Right lung (tissue), 5 donors: ENCODE results near the gene HFE. TPM values are rescaled to one million over a fixed set of nuclear protein-coding genes. Genes with fewer than 3 reads are reported as not detected.
"Not testable (repeated sequence)": the region's sequence is repeated elsewhere in the genome, so short reads cannot be mapped to it uniquely, and the experiment has no call there.

Experiments
- DNase-seq, 2 donors: peaks; one replicate each; pipeline ENCODE4 v3.0.0-alpha.2; 2013
- polyA plus RNA-seq, 5 donors: library from polyadenylated mRNA; unstranded; fragments of 120-200 nt; gene quantifications; one replicate each; pipeline versions ENCODE4 v1.2.1 to v1.2.3, GENCODE V29; 2013; ENCODE audit warnings: inconsistent platforms in 1 of 5, low replicate concordance in 1 of 5; ENCODE audit not compliant: insufficient read length in 5 of 5, insufficient read depth in 1 of 5

HFE gene
- polyA plus RNA-seq, 5 donors = 7.8 to 14.2 (median 12.5) TPM

DNA sequence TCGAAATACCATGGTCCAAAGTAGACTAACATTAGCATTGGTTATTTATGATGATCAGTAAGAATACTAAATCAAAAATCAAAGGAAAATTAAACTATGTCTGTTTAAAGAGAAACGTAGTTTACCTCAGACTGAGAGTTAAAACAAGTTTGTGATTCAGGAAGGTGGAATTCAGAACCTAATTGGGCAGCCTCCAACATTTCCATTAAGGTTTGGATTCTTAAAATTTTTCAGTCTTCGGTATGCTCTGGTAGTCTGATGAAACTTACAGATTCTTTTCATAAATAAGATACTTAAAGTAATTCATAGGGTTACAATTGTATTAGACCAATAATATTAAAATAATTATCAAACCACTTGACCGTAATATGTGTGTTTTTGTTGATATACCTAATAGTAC, 18.6 kb downstream of the HFE start:
- DNase-seq = no peak

GRCh38 chr6:26107935-26108334, 20.7 kb downstream of the HFE start:
- no peak for DNase-seq

GRCh38 chr6:26109772-26110171, 22.5 kb downstream of the HFE start:
- DNase-seq = no peak

DNA sequence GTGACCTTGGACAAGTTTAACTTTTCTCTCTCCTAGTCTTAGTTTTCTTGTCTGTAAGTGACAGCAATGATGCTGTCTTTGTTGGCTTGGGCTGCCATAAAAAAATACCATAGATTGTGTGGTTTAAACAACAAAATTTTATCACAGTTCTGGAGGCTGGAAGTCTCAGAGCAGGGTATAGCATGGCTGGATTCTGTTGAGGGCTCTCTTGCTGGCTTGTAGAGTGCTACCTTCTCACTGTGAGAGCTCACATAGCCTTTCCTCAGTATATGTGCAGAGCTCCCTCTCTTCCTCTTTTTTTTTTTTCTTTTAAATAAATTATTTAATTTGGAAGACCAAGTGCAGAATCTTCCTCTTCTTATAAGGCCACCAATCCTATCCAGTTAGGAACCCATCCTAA, 26.3 kb downstream of the HFE start:
- no peak for DNase-seq

DNA sequence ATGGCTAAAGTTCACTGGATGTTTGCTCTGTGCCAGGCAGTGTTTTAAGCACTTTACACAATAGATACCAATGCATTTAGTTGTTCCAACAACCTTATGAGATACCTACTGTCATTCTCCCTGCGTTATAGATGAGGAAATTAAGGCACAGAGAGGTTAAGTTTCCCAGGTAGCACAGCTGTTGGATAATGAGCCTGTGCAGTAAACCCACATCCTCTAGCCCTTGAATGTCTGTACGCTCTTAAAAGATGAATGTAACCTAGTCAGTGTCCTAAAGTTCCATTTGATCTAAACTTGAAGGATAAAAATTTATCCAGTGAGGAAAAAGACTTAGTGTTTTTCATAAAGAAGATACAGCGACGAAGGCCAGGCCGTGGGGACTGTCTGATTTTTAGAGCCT, 28.0 kb downstream of the HFE start:
- DNase-seq = no peak

DNA sequence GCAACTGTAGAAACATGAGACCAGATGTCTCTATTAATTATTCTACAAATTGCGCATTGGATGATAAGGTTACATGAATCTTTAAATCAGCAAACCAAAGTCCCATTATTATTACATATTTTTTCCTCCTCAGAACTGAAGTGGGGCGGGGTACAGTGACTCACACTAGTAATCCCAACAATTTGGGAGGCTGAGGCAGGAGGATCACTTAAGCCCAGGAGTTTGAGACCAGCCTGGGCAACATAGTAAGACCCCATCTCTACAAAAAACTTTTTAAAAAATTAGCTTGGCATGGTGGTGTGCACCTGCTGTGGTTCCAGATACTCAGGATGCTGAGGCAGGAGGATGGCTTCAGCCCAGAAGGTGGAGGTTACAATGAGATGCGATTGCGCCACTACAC, 29.0 kb downstream of the HFE start:
- no peak for DNase-seq

DNA sequence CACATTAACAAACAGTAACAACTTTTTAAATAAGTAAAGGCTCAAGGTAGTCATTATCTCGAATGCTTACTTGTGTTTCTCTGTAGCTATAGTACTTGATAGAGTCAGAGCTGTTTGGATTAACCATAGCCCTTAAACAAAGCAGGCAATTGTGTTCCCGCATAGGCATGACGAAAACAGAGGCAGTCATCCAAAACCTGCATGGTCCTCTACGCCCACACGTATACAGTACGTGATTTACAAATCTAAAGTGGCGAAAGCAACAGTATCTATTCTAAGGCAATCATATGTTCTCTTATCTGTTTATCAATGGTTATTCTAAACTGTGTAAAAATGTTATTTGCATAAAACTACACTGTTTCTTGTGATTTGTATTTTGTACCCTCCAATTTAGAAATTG, 31.8 kb downstream of the HFE start:
- DNase-seq = no peak

DNA sequence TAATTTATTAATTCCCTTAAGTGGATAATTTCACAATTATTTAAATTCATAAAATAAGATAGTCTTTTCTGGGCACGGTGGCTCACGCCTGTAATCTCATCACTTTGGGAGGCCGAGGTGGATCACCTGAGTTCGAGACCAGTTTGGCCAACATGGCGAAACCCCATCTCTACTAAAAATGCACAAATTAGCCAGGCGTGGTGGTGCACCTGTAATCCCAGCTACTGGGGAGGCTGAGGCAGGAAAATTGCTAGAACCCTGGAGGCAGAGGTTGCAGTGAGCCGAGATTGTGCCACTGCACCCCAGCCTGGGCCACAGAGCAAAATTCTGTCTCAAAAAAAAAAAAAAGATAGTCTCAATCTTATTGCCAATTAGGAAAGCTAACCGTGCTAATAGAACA, 32.9 kb downstream of the HFE start:
- DNase-seq = not testable (repeated sequence)

DNA sequence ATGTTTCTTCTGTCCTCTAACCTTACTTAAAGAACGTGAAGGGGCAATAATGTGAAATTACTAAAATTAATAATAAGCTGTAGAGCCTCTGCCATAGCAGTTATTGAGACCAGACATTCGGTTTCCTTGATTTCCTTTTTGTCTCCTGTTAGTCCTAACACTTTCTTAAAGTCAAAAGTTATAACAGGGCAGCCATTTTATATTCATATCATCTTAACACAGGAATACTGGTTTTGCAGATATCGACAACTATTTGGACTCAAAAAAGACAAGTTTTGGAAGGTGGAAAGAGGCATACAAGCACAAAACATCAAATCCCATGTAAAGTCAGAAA, 33.5 kb downstream of the HFE start:
- no peak for DNase-seq

GRCh38 chr6:26121141-26122004, 34.1 kb downstream of the HFE start:
- DNase-seq = no peak

GRCh38 chr6:26122005-26122388, 34.8 kb downstream of the HFE start:
- no peak for DNase-seq

DNA sequence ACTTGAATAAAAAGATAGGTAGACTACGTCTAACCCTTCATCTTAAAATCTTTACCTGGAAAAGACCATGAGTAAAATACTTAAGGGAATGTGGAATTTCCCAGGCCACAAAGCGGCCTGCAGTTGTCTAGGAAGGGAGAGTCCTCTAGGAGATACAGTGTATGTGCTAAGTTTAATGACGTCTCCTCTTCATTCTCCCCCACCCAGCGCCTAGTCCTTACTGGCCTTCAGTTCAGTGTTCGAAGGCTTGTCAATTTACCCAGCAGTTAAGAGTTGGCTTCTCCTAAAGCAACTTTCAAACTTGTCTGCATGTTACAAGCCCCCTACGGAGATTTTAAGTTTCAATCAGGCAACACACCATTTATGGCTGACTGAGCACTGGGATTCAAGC, 35.2 kb downstream of the HFE start:
- DNase-seq = no peak

DNA sequence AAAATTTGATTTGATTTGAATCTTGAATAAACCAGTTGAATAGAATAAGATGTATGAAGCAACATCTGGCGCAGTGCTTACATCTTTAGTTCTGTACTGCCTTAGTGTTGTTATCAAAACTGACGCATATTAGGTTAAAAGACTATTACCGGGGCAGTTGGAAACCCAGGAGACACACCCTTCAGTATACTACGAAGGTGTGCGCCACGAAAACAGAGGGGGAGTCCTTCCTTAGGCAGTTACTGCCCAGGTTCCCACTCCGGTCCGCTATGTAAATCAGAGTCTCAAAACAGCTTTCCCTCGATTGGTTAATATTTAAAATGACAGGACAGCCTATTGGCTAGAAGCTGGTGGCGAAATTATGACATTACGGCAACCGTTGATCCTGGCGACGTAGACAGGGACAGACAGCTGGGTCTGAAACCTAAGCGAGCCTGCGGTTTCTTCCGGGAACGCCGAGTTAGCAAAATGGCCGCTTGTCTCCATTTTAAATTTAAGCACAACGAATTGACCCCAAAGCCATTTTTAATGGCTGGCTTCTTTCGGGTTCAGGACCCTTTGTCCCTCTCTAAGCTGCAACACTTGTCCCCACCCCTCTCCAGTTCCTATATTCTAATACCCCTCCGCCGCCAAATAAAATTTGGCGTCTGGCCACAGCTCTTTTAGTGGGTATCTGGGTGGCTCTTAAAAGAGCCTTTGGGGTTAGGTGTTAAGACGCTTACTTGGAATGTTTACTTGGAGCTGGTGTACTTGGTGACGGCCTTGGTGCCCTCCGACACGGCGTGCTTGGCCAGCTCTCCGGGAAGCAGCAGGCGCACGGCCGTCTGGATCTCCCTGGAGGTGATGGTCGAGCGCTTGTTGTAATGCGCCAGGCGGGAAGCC, 35.8 kb downstream of the HFE start:
- DNase-seq = peak; percentile 94 to 96

GRCh38 chr6:26123675-26123946, 36.4 kb downstream of the HFE start:
- no peak for DNase-seq

DNA sequence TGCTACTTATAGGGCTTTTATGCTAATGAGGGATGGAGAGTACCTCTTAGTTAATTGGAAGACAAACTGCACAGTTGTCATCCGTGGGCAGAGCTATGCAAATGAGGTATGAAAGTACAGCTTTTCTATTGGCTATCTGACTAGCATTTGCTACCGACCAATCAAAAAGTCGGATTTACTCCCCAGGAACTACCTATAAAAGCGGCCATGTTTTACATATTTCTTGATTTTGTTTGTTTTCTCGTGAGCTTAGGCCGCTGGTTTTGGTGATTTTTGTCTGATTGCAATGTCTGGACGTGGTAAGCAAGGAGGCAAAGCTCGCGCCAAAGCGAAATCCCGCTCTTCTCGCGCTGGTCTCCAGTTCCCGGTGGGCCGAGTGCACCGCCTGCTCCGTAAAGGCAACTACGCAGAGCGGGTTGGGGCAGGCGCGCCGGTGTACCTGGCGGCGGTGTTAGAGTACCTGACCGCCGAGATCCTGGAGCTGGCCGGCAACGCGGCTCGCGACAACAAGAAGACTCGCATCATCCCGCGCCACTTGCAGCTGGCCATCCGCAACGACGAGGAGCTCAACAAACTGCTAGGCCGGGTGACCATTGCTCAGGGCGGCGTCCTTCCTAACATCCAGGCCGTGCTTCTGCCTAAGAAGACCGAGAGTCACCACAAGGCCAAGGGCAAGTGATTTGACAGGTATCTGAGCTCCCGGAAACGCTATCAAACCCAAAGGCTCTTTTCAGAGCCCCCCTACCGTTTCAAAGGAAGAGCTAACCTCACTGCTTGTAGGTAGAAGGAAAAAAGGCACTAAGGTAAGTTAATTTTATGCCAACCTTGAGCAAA, 36.9 kb downstream of the HFE start:
- peak; percentile 93 to 96 for DNase-seq

- DNase-seq = peak; percentile 31 to 47
These were observed 37.8 kb downstream of the HFE start for GRCh38 chr6:26124781-26125685.

GRCh38 chr6:26126394-26127235, 39.4 kb downstream of the HFE start:
- DNase-seq = peak in 1 of 2 donors; percentile 3

DNA sequence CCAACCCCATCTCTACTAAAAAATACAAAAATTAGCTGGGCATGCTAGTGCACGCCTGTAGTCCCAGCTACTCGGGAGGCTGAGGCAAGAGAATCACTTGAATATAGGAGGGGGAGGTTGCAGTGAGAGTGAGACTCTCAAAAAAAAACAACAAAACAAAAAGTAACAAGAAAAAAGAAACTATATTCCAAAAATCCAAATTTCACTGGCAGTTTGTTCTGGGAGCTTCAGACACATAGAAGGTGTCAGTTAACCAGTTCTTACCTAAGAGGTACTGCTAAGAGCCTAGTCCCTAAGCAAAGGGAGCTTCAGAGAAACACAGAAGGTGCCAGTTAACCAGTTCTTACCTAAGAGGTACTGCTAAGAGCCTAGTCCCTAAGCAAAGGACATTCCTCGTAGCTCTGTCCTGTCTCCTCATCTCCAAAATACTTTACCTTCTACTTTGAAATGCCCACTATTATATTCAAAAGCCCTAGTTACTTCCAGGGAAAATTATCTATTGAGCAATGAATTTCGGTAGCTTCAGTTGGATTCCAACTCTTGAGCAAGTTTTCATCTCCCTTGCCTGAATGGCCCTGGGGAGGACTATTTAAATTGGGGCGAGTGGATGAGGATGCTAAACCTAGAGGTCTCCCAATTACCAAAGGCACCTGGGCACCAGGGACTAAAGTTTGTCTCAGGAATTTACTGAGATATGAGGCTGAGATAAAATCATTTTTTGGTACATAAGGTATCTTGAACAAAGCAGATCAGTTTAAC, 41.0 kb downstream of the HFE start:
- DNase-seq = no peak

- DNase-seq = no peak
These were observed 42.4 kb downstream of the HFE start for GRCh38 chr6:26129656-26130055.
